ENCODE measurements around the gene SH3PXD2A. TPM values are rescaled to one million over a fixed set of nuclear protein-coding genes. Genes with fewer than 3 reads are reported as not detected.

Gene SH3PXD2A
- total RNA-seq, 4 donors from 2014 or later: 26.5 to 56.9 (median 33.3) TPM

- WGBS, 2 donors (ENCODE audit: low coverage in 1 of 2): 60 to 72% methylated on average over 3 to 5 of the region's 5 CpGs
- no peaks in the 10 kb centered on the region for H3K9me3 ChIP-seq
- peaks cover 0 to 11% (median 0%) of the 10 kb centered on the region in 4 donors for H3K4me1 ChIP-seq
- in situ Hi-C loops (cut with MboI; ENCODE audit: low pct_ligation_motif_present in 1 of 4, low pct_unique_long_range_greater_than_20kb in 1 of 4, low sequenced_read_pairs in 3 of 4): no loop called here
- intact Hi-C loops (cut with DNase I; ENCODE audit: low total_unique reads): no loop called here
- no peaks in the 10 kb centered on the region for H3K36me3 ChIP-seq
- H3K27me3 ChIP-seq: no peaks in the 10 kb centered on the region
- DNase-seq: no peak
- TF ChIP-seq, protein P1, sequence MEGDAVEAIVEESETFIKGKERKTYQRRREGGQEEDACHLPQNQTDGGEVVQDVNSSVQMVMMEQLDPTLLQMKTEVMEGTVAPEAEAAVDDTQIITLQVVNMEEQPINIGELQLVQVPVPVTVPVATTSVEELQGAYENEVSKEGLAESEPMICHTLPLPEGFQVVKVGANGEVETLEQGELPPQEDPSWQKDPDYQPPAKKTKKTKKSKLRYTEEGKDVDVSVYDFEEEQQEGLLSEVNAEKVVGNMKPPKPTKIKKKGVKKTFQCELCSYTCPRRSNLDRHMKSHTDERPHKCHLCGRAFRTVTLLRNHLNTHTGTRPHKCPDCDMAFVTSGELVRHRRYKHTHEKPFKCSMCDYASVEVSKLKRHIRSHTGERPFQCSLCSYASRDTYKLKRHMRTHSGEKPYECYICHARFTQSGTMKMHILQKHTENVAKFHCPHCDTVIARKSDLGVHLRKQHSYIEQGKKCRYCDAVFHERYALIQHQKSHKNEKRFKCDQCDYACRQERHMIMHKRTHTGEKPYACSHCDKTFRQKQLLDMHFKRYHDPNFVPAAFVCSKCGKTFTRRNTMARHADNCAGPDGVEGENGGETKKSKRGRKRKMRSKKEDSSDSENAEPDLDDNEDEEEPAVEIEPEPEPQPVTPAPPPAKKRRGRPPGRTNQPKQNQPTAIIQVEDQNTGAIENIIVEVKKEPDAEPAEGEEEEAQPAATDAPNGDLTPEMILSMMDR (IDR thresholded peaks at IDR 0.05): no peak
- TF ChIP-seq POLR2AphosphoS5 (IDR thresholded peaks at IDR 0.05) (no peak), POLR2A (IDR thresholded peaks at IDR 0.05) (no peak), EP300 (IDR thresholded peaks at IDR 0.05; ENCODE audit: low read depth) (no peak)
- no peak overlapping the region for H3K27ac ChIP-seq
- H3K4me3 ChIP-seq: no peak overlapping the region
Measured at GRCh38 chr10:103569896-103570295, 285.5 kb downstream of the SH3PXD2A start.

DNA sequence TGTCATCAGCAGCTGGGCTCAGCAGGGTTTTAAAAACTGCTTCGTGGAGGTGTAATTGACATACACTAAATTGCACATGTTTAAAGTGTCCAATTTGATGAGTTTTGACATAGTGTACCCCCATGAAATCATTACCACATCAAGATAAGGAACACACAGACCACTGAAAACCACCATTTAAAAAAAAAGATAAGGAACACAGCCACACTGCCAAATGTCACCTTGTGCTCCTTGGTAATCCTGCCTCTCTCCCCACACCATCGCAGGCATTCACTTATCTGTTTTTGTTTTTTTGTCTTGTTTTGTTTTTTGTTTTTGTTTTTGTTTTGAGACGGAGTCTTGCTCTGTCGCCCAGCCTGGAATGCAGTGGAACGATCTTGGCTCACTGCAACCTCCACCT, 286.9 kb downstream of the SH3PXD2A start:
- 90 to 95% methylated on average over 4 to 5 of the region's 5 CpGs for WGBS, 2 donors (ENCODE audit: low coverage in 1 of 2)
- Histone ChIP-seq H3K9me3 (no peaks in the 10 kb centered on the region), H3K27me3 (no peaks in the 10 kb centered on the region), H3K4me3 (no peak overlapping the region), H3K36me3 (no peaks in the 10 kb centered on the region), H3K4me1 (peaks cover 0 to 10% (median 0%) of the 10 kb centered on the region in 4 donors), H3K27ac (no peak overlapping the region)
- no peak for DNase-seq
- in situ Hi-C loops (cut with MboI; ENCODE audit: low pct_ligation_motif_present in 1 of 4, low pct_unique_long_range_greater_than_20kb in 1 of 4, low sequenced_read_pairs in 3 of 4) (no loop called here), intact Hi-C loops (cut with DNase I; ENCODE audit: low total_unique reads) (no loop called here)
- TF ChIP-seq EP300 (IDR thresholded peaks at IDR 0.05; ENCODE audit: low read depth) (no peak), POLR2A (IDR thresholded peaks at IDR 0.05) (no peak), POLR2AphosphoS5 (IDR thresholded peaks at IDR 0.05) (no peak)
- TF ChIP-seq, protein P1 (IDR thresholded peaks at IDR 0.05): no peak

DNA sequence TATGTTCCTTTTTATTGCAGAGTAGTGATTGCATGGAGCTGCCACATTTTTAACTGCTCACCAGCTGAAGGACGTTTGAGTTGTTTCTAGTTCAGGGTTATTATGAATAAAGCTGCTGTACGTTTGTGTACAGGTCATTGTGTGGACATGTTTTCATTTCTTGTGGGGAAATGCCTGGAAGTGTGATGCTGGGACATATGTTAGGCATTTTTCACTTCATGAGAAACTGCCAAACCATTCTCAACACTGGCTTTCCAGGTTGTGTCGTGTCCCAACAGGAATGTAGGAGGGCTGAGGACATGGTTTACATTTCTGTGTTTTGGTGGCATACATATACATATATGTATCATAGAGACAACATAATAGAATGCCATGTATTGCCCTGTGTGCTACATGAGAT, 288.8 kb downstream of the SH3PXD2A start:
- DNase-seq: no peak
- no peaks in the 10 kb centered on the region for H3K9me3 ChIP-seq
- no peak overlapping the region for H3K4me3 ChIP-seq
- WGBS, 2 donors (ENCODE audit: low coverage in 1 of 2): 51 to 80% methylated on average over 1 to 3 of the region's 3 CpGs
- in situ Hi-C loops (cut with MboI; ENCODE audit: low pct_ligation_motif_present in 1 of 4, low pct_unique_long_range_greater_than_20kb in 1 of 4, low sequenced_read_pairs in 3 of 4) (no loop called here), intact Hi-C loops (cut with DNase I; ENCODE audit: low total_unique reads) (no loop called here)
- no peak for TF ChIP-seq POLR2AphosphoS5 (IDR thresholded peaks at IDR 0.05)
- no peak overlapping the region for H3K27ac ChIP-seq
- H3K36me3 ChIP-seq: no peaks in the 10 kb centered on the region
- no peaks in the 10 kb centered on the region for H3K4me1 ChIP-seq
- H3K27me3 ChIP-seq: no peaks in the 10 kb centered on the region

DNA sequence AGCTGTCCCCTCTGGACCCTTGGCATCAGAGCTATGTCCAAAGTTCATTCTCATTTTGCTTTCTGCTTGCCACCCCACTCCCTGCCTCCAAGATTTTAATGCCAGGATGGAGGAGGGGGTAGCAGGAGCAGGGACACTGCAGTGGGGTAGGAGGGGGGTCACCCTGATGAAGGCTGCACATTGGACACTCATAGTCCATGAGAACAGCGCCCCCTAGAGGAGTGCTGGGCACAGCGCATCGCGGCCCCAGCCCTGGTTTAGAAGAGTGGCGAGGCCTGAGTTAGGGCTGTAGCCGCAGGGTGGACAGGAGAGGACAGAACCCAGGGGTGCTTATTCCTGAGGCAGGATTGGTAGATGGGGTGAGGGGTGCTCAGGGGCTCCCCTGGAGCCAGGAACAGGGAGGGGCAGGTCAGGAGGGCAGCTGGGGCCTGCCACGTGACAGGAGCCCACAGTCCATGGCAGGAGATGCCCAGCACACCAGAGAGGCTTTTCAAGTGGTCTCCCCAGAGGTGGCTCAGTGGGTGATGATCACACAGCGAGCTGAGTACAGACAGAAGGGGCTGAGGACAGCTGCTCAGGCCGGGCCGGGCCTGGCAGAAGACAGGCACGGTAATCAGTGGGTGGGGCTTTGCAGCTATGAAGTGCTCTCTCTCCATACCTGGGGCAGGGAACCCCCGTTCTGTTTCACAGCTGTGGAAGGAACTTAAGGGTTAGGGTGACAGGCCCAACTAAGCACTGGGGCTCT, 290.4 kb downstream of the SH3PXD2A start:
- peak; percentile 40 for DNase-seq
- H3K27ac ChIP-seq: no peak overlapping the region
- no peaks in the 10 kb centered on the region for H3K36me3 ChIP-seq
- H3K4me3 ChIP-seq: no peak overlapping the region
- in situ Hi-C loops (cut with MboI; ENCODE audit: low pct_ligation_motif_present in 1 of 4, low pct_unique_long_range_greater_than_20kb in 1 of 4, low sequenced_read_pairs in 3 of 4): no loop called here
- intact Hi-C loops (cut with DNase I; ENCODE audit: low total_unique reads): no loop called here
- no peak for TF ChIP-seq EP300 (IDR thresholded peaks at IDR 0.05; ENCODE audit: low read depth)
- TF ChIP-seq, protein P1 (IDR thresholded peaks at IDR 0.05): peak; percentile 43 to 69 (median 56)
- TF ChIP-seq POLR2A (IDR thresholded peaks at IDR 0.05): no peak
- no peak for TF ChIP-seq POLR2AphosphoS5 (IDR thresholded peaks at IDR 0.05)
- H3K27me3 ChIP-seq: no peaks in the 10 kb centered on the region
- no peaks in the 10 kb centered on the region for H3K9me3 ChIP-seq
- 59% methylated on average over 12 of the region's 12 CpGs; no CpG with 5 or more reads in 1 of the 2 donors for WGBS, 2 donors (ENCODE audit: low coverage in 1 of 2)
- H3K4me1 ChIP-seq: no peaks in the 10 kb centered on the region
